ENCODE data around the gene KCNC2. TPM values are rescaled to one million over a fixed set of nuclear protein-coding genes. Genes with fewer than 3 reads are reported as not detected.

KCNC2 gene
- total and polyA plus RNA-seq, 9 of the 15 experiments (the other 6 are each of a cell fraction or from before 2014, with no cell fraction given), result not detected

- TF ChIP-seq ZNF766 (CRISPR knock-in tag; conservative IDR thresholded peaks at IDR 0.05), result no peak
- no peak for TF ChIP-seq ZSCAN32 (CRISPR knock-in tag; IDR thresholded peaks at IDR 0.05)
- TF ChIP-seq ZKSCAN8 (CRISPR knock-in tag; IDR thresholded peaks at IDR 0.05), result no peak
These were observed 110.4 kb downstream of the KCNC2 start (continued) for GRCh38 chr12:75099210-75099609.

GRCh38 chr12:75097003-75097402, 112.6 kb downstream of the KCNC2 start:
- FAIRE-seq (no peak), ATAC-seq (no peak), DNase-seq (ENCODE audit: extremely low read depth in 1 of 4, low spot score in 3 of 4) (no peak)
- Histone ChIP-seq H2AFZ (ENCODE audit: low read depth, low read length) (no peak overlapping the region), H3K9ac (ENCODE audit: insufficient read depth in 1 of 2, low read depth in 2 of 2, low read length in 2 of 2) (no peak overlapping the region), H3K27me3 (ENCODE audit: control insufficient read depth in 2 of 2, insufficient read depth in 2 of 2, low read length in 2 of 2) (no peaks in the 10 kb centered on the region), H3K36me3 (ENCODE audit: control insufficient read depth, insufficient read depth, low read length) (no peaks in the 10 kb centered on the region), H3K79me2 (ENCODE audit: control insufficient read depth, insufficient read depth, low read length) (no peaks in the 10 kb centered on the region), H3K9me3 (replicated peaks; ENCODE audit: control insufficient read depth, insufficient read depth, low read depth, low read length) (no peaks in the 10 kb centered on the region), H3K4me1 (replicated peaks in 1 of 2; ENCODE audit: control insufficient read depth in 2 of 2, insufficient read depth in 2 of 2, low read length in 2 of 2) (no peaks in the 10 kb centered on the region), H3K27ac (ENCODE audit: extremely low read depth, low read depth, low read length) (no peak overlapping the region), H3K9me1 (ENCODE audit: control insufficient read depth, insufficient read depth, low read length) (no peaks in the 10 kb centered on the region), H3K4me2 (ENCODE audit: insufficient read depth, low read length) (no peak overlapping the region), H4K20me1 (replicated peaks; ENCODE audit: control insufficient read depth, insufficient read depth, low read length) (no peaks in the 10 kb centered on the region), H3K4me3 (no peak overlapping the region)
- in situ Hi-C loops (cut with MboI) (no loop called here), intact Hi-C loops (cut with micrococcal nuclease) (no loop called here)
- ChIA-PET CTCF (ENCODE audit: low intra/inter-chr PET ratio) (no interaction called here), POLR2A (no interaction called here)
- no TSS peak for BruUV-seq (replicated peaks)
- TF ChIP-seq CBFA2T2 (conservative IDR thresholded peaks at IDR 0.05) (no peak), IFI16 (CRISPR knock-in tag; IDR thresholded peaks at IDR 0.05) (no peak), CTCFL (IDR thresholded peaks at IDR 0.05; ENCODE audit: borderline replicate concordance, insufficient read depth, low read depth, low read length, poor library complexity, severe bottlenecking) (no peak), DMBX1 (CRISPR knock-in tag; IDR thresholded peaks at IDR 0.05; ENCODE audit: borderline replicate concordance) (no peak), BCL6 (CRISPR knock-in tag; IDR thresholded peaks at IDR 0.05) (no peak), CBX3 (IDR thresholded peaks at IDR 0.05; ENCODE audit: borderline replicate concordance in 1 of 2, low read length in 2 of 2) (no peak)
